ENCODE data around the gene FRMD8. TPM values are rescaled to one million over a fixed set of nuclear protein-coding genes. Genes with fewer than 3 reads are reported as not detected.

The FRMD8 gene
- total and polyA plus RNA-seq, 2 experiments from 2014 or later: 25.7 to 31.0 TPM

DNA sequence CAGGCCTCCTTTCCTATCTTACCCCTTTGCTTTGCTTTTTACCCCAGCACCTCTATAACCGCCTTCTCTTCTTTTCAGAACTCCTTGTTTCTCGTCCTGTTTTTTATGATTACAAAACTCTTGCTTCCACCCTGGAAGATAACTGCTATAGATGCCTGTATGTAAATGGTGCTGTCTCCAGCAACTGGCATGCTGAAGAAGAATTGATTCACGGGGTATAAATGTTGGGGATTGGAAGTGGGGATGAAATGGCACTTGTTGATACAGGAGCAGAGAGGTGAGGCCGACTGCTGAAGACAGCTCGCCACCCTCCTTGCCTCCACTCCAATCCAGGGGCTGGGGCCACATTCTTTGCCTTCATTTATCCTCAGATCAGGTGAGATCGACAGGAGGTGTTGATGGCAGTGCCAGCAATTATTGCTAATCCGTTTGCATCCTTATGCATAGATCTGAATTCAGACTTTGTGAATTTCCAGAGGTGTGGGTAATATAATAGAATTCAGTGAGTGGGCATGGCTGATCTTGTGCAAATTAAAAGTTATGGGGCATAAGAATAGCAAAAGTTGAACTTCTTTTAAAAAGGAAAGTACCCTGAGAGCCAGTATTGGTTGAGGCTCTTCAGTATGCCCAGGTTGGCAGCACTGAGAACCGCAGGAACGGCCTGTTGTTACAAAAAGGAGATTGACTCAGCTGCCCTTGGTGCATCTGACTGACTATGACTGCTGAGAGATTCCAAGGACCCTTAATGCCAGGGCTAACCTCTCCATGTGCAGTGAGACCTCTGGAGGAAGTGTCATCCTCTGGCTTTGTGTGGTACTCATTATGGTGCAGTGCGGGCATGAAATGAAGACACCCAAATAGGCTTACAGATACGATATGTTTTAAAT is 41.5 kb downstream of the FRMD8 start:
- 75% methylated on average over 11 of the region's 11 CpGs for WGBS (ENCODE audit: low lambda C conversion rate, missing lambda C conversion rate)
- Histone ChIP-seq H3K36me3 (replicated peaks; ENCODE audit: insufficient read depth, low read depth) (no peaks in the 10 kb centered on the region), H3K79me2 (peaks cover 90% of the 10 kb centered on the region), H3K4me1 (ENCODE audit: insufficient read depth) (no peaks in the 10 kb centered on the region), H3K9me3 (ENCODE audit: low read depth) (no peaks in the 10 kb centered on the region), H3K4me2 (peak overlapping the region; percentile 91), H2AFZ (no peak overlapping the region), H4K20me1 (ENCODE audit: insufficient read depth, poor library complexity, severe bottlenecking) (peaks cover 83% of the 10 kb centered on the region), H3K9me2 (replicated peaks; ENCODE audit: insufficient read depth) (no peaks in the 10 kb centered on the region), H3K4me3 (no peak overlapping the region), H3K27ac (peak overlapping the region; percentile 100), H3K27me3 (no peaks in the 10 kb centered on the region)
- no peak for TF ChIP-seq EZH2 (IDR thresholded peaks at IDR 0.05; ENCODE audit: borderline replicate concordance)
- no peak for TF ChIP-seq EZH2phosphoT487 (IDR thresholded peaks at IDR 0.05; ENCODE audit: low read depth, severe bottlenecking, unreplicated experiment)
- TF ChIP-seq, protein P1, sequence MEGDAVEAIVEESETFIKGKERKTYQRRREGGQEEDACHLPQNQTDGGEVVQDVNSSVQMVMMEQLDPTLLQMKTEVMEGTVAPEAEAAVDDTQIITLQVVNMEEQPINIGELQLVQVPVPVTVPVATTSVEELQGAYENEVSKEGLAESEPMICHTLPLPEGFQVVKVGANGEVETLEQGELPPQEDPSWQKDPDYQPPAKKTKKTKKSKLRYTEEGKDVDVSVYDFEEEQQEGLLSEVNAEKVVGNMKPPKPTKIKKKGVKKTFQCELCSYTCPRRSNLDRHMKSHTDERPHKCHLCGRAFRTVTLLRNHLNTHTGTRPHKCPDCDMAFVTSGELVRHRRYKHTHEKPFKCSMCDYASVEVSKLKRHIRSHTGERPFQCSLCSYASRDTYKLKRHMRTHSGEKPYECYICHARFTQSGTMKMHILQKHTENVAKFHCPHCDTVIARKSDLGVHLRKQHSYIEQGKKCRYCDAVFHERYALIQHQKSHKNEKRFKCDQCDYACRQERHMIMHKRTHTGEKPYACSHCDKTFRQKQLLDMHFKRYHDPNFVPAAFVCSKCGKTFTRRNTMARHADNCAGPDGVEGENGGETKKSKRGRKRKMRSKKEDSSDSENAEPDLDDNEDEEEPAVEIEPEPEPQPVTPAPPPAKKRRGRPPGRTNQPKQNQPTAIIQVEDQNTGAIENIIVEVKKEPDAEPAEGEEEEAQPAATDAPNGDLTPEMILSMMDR (IDR thresholded peaks at IDR 0.05; ENCODE audit: poor library complexity): no peak
- DNase-seq (ENCODE audit: low spot score): peak; percentile 71

DNA sequence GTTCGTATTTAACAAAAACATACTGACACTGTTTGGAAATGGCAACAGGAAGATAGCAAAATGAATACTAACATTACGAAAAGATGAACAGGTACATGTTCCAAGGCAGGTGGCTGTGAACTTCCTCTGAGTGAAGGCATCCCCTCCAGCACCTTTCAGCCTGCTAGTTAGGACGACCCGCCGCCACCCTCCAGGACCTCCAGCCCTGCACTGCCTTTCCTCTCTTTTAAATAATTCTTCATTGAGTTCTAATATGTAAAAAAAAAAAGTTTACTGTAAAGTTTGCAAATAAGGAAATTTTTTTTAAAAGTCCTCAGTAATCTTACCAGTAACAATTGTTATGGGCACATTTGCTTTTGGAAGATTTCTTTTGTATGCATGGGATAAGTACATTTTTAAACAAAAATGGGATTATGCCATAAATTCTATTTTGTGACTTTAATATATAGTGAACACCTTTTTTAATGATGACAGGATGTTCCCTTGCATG is 42.2 kb downstream of the FRMD8 start:
- Histone ChIP-seq H3K9me3 (ENCODE audit: low read depth) (no peaks in the 10 kb centered on the region), H3K9me2 (replicated peaks; ENCODE audit: insufficient read depth) (no peaks in the 10 kb centered on the region), H3K27me3 (no peaks in the 10 kb centered on the region), H3K36me3 (replicated peaks; ENCODE audit: insufficient read depth, low read depth) (no peaks in the 10 kb centered on the region), H3K4me1 (ENCODE audit: insufficient read depth) (no peaks in the 10 kb centered on the region), H2AFZ (no peak overlapping the region), H3K27ac (peak overlapping the region; percentile 100), H4K20me1 (ENCODE audit: insufficient read depth, poor library complexity, severe bottlenecking) (peaks cover 81% of the 10 kb centered on the region), H3K79me2 (peaks cover 89% of the 10 kb centered on the region), H3K4me3 (no peak overlapping the region), H3K4me2 (peak overlapping the region; percentile 91)
- 84% methylated on average over 5 of the region's 5 CpGs for WGBS (ENCODE audit: low lambda C conversion rate, missing lambda C conversion rate)
- peak; percentile 72 for DNase-seq (ENCODE audit: low spot score)
- TF ChIP-seq, protein P1 (IDR thresholded peaks at IDR 0.05; ENCODE audit: poor library complexity): no peak
- no peak for TF ChIP-seq EZH2 (IDR thresholded peaks at IDR 0.05; ENCODE audit: borderline replicate concordance)

DNA sequence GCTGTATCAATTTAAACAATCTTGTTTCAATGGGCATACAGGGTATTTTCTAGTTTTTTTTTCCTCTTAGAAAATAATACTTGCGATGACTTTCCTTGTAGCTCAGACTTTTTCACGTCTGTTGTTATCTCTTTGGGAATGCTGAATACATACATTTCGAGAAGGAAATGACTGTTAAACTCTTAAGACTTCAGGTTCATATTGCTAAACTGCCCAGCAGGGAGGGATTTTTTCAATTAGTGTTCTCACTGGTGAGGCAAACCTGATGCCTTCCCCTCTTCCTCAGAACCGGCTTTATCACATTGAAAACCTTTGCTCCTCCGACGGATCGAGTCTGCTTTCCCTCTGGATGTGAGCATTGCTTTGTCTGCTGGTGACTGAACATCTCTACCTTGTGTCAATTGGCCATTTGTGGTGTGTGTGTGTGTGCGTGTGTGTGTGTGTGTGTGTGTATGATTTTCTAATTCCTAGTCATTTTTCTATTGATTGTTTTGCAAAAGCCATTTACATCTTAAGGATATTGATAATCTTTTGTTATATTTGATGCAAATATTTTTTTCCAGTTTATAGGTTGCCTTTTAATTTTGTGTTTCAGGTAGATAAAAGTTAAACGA is 42.7 kb downstream of the FRMD8 start:
- no peak for TF ChIP-seq EZH2 (IDR thresholded peaks at IDR 0.05; ENCODE audit: borderline replicate concordance)
- H3K79me2 ChIP-seq: peaks cover 89% of the 10 kb centered on the region
- peaks cover 75% of the 10 kb centered on the region for H4K20me1 ChIP-seq (ENCODE audit: insufficient read depth, poor library complexity, severe bottlenecking)
- H3K36me3 ChIP-seq (replicated peaks; ENCODE audit: insufficient read depth, low read depth): no peaks in the 10 kb centered on the region
- H3K4me2 ChIP-seq: peak overlapping the region; percentile 91
- no peak overlapping the region for H2AFZ ChIP-seq
- 39% methylated on average over 9 of the region's 9 CpGs for WGBS (ENCODE audit: low lambda C conversion rate, missing lambda C conversion rate)
- H3K27me3 ChIP-seq: no peaks in the 10 kb centered on the region
- DNase-seq (ENCODE audit: low spot score): peak; percentile 64
- H3K27ac ChIP-seq: peak overlapping the region; percentile 100
- no peaks in the 10 kb centered on the region for H3K9me3 ChIP-seq (ENCODE audit: low read depth)
- H3K9me2 ChIP-seq (replicated peaks; ENCODE audit: insufficient read depth): no peaks in the 10 kb centered on the region
- H3K4me3 ChIP-seq: no peak overlapping the region
- no peaks in the 10 kb centered on the region for H3K4me1 ChIP-seq (ENCODE audit: insufficient read depth)
